B cell (primary cell): ENCODE results near the gene NBR1.

ENCODE experiments used
- EZH2 ChIP-seq: IDR thresholded peaks from 2 replicates; pipeline ENCODE4 v1.6.1; 2012; ENCODE audit warnings: borderline replicate concordance, low read depth, mild to moderate bottlenecking, moderate library complexity, low read length; ENCODE audit not compliant: insufficient read depth, poor library complexity, severe bottlenecking
- TF ChIP-seq, protein P1 (sequence below): fragments of 200-600 bp; IDR thresholded peaks from one replicate; pipeline ENCODE4 v1.8.0; 2022; ENCODE audit warnings: antibody characterized with exemption, mild to moderate bottlenecking

GRCh38 chr17:43183921-43184320 is 12.9 kb downstream of the NBR1 start:
- TF ChIP-seq, protein P1, sequence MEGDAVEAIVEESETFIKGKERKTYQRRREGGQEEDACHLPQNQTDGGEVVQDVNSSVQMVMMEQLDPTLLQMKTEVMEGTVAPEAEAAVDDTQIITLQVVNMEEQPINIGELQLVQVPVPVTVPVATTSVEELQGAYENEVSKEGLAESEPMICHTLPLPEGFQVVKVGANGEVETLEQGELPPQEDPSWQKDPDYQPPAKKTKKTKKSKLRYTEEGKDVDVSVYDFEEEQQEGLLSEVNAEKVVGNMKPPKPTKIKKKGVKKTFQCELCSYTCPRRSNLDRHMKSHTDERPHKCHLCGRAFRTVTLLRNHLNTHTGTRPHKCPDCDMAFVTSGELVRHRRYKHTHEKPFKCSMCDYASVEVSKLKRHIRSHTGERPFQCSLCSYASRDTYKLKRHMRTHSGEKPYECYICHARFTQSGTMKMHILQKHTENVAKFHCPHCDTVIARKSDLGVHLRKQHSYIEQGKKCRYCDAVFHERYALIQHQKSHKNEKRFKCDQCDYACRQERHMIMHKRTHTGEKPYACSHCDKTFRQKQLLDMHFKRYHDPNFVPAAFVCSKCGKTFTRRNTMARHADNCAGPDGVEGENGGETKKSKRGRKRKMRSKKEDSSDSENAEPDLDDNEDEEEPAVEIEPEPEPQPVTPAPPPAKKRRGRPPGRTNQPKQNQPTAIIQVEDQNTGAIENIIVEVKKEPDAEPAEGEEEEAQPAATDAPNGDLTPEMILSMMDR, result no peak
- no peak for TF ChIP-seq EZH2
